HUES6 (cell line): ENCODE measurements around the gene SHANK3.

Experiments used
- H3K27ac ChIP-seq: 2 replicates; pipeline ENCODE4 v1.7.0; 2013; ENCODE audit warnings: low read depth, mild to moderate bottlenecking, low read length, inconsistent platforms
- H3K27me3 ChIP-seq: 2 replicates; pipeline ENCODE4 v1.6.1; 2013; ENCODE audit warnings: low read length; ENCODE audit not compliant: control insufficient read depth, insufficient read depth
- H3K36me3 ChIP-seq: 2 replicates; pipeline ENCODE4 v1.6.1; 2013; ENCODE audit warnings: low read length; ENCODE audit not compliant: control insufficient read depth, insufficient read depth
- H3K4me1 ChIP-seq: 2 replicates; pipeline ENCODE4 v1.6.1; 2013; ENCODE audit warnings: low read length; ENCODE audit not compliant: control insufficient read depth, insufficient read depth
- H3K4me3 ChIP-seq: 2 replicates; pipeline ENCODE4 v1.5.1; 2013; ENCODE audit warnings: low read depth, low read length
- H3K9ac ChIP-seq: one replicate; pipeline ENCODE4 v1.6.1; 2013; ENCODE audit warnings: mild to moderate bottlenecking, low read length
- H3K9me3 ChIP-seq: 2 replicates; pipeline ENCODE4 v1.6.1; 2013; ENCODE audit warnings: low read depth, low read length; ENCODE audit not compliant: control insufficient read depth, insufficient read depth

Gene SHANK3

DNA sequence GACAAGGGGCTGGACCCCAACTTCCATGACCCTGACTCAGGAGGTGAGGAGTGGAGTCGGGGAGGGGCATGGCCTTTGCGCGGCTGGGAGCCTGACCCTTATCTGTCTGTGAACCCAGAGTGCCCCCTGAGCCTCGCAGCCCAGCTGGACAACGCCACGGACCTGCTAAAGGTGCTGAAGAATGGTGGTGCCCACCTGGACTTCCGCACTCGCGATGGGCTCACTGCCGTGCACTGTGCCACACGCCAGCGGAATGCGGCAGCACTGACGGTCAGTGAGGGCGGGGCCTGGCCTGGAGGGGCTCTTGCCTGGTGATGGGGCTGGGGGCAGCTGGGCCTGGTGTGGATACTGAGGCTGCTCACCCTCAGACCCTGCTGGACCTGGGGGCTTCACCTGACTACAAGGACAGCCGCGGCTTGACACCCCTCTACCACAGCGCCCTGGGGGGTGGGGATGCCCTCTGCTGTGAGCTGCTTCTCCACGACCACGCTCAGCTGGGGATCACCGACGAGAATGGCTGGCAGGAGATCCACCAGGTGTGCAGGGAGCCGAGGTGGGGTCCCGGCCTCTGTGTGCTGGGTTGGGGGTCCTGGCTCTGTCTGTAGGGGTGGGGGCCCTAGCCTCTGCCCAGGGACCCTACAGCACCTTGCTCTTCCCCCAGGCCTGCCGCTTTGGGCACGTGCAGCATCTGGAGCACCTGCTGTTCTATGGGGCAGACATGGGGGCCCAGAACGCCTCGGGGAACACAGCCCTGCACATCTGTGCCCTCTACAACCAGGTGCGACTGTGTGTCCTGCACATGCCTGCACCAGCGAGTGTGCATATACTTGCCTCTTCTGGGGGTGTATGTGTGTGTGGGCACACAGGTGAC, 6.3 kb downstream of the SHANK3 start:
- Histone ChIP-seq H3K9me3 (peaks cover 12% of the 10 kb centered on the region; the same call in 1 of the 2 replicates), H3K36me3 (peaks cover 4% of the 10 kb centered on the region; the same call in 1 of the 2 replicates), H3K27me3 (peaks cover 22% of the 10 kb centered on the region), H3K9ac (no peak overlapping the region), H3K27ac (no peak overlapping the region), H3K4me3 (no peak overlapping the region), H3K4me1 (peaks cover 5% of the 10 kb centered on the region; the same call in 1 of the 2 replicates)

DNA sequence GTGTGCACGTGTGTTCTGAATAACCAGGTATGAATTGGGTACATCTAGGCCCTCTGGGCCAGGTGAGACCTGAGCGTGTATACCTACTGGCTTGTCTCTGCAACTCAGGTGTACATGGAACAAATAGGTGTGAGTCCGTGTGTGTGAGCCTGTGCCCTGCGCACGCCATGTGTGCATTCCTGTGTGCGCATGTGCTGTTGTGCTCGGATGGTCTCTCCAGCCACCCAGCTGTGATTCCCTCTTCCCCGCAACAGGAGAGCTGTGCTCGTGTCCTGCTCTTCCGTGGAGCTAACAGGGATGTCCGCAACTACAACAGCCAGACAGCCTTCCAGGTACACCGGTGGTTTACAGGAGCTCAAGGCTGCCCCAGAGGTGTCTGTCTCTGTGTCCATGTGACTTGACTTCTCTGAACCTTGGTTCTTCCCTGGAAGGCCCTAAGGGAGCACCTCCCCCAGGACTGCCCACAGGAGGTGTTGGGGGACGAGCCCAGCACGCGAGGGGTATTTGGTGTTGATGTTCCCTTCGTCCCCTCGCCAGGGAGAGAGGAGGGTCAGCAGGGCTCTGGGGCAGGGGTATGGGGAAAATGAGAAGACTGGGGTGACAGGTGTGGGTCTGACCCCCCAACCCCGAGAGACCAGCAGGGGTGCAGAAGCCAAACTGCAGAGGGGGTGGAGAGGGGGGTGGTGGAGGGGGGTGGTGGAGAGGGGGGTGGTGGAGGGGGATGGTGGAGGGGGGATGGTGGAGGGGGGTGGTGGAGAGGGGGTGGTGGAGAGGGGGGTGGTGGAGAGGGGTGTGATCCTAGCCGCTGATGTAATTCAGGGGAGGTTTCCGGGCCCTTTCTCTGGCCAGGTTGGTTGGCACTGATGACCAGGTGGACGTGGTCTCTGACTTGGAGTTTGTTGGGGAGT, 10.7 kb downstream of the SHANK3 start:
- Histone ChIP-seq H3K9ac (no peak overlapping the region), H3K4me1 (no peaks in the 10 kb centered on the region), H3K36me3 (peaks cover 4% of the 10 kb centered on the region; the same call in 1 of the 2 replicates), H3K27me3 (no peaks in the 10 kb centered on the region), H3K27ac (no peak overlapping the region), H3K9me3 (peaks cover 12% of the 10 kb centered on the region; the same call in 1 of the 2 replicates), H3K4me3 (no peak overlapping the region)

DNA sequence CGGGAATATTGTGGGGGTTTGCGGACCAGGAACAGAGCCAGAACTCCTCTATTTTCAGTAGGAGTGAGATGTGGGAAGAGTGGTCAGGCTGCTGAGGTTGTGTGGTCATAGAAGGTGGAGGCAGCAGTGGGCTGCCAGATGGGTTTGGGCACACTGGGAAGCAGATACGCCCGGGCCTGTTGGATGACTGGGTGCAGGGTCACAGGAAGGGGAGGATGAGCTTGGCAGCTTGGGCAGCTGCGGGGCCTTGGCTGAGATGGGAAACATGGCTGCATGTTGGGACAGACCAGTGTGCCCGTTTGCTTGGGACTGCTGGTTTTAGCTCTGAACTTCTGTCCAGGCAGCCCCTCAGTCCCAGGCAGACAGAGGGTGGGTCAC, 11.4 kb downstream of the SHANK3 start:
- H3K27me3 ChIP-seq = no peaks in the 10 kb centered on the region
- peaks cover 12% of the 10 kb centered on the region; the same call in 1 of the 2 replicates for H3K9me3 ChIP-seq
- H3K27ac ChIP-seq = no peak overlapping the region
- no peak overlapping the region for H3K9ac ChIP-seq
- peaks cover 4% of the 10 kb centered on the region; the same call in 1 of the 2 replicates for H3K36me3 ChIP-seq
- no peaks in the 10 kb centered on the region for H3K4me1 ChIP-seq
- H3K4me3 ChIP-seq = no peak overlapping the region

DNA sequence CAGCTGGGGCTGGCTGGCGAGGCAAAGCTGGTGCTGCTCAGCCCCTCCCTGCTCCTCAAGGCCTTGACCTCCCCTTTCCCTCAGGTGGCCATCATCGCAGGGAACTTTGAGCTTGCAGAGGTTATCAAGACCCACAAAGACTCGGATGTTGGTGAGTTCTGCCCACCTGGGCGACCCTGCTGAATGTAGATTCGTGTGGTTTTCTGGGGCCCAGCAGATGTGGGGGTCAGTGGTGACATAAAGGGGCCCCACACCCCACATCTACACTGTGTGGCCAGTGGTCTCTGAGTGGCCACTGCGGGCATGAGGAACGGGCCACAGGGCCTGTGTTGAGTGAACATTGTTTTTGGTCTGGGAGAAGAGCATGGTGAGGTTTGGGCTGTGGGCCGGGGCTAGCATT, 11.9 kb downstream of the SHANK3 start:
- peaks cover 12% of the 10 kb centered on the region; the same call in 1 of the 2 replicates for H3K9me3 ChIP-seq
- H3K4me3 ChIP-seq = no peak overlapping the region
- no peaks in the 10 kb centered on the region for H3K27me3 ChIP-seq
- H3K36me3 ChIP-seq = peaks cover under 1% of the 10 kb centered on the region; the same call in 1 of the 2 replicates
- no peaks in the 10 kb centered on the region for H3K4me1 ChIP-seq
- no peak overlapping the region for H3K27ac ChIP-seq
- H3K9ac ChIP-seq = no peak overlapping the region

DNA sequence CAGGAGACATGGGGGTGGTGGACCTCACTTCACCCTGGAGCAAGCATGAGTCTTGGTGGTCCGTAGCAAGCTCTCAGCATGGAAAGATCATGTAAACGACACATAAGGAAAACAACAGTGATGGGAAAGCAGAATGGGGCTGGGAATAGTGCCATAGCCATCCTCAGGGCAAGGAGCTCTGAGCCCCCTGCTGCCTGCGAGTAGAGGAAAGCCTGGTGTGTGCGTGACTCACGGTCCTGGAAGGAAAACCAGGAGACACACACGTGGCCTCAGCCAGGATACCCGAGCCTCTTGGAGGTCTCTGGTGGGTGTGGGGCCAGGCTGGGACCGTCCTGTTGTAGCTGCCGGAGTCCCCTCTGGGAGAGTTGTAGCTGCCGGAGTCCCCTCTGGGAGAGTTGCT, 12.4 kb downstream of the SHANK3 start:
- H3K9ac ChIP-seq = no peak overlapping the region
- H3K36me3 ChIP-seq = no peaks in the 10 kb centered on the region
- no peak overlapping the region for H3K4me3 ChIP-seq
- H3K27ac ChIP-seq = no peak overlapping the region
- peaks cover 12% of the 10 kb centered on the region; the same call in 1 of the 2 replicates for H3K9me3 ChIP-seq
- no peaks in the 10 kb centered on the region for H3K4me1 ChIP-seq
- no peaks in the 10 kb centered on the region for H3K27me3 ChIP-seq

DNA sequence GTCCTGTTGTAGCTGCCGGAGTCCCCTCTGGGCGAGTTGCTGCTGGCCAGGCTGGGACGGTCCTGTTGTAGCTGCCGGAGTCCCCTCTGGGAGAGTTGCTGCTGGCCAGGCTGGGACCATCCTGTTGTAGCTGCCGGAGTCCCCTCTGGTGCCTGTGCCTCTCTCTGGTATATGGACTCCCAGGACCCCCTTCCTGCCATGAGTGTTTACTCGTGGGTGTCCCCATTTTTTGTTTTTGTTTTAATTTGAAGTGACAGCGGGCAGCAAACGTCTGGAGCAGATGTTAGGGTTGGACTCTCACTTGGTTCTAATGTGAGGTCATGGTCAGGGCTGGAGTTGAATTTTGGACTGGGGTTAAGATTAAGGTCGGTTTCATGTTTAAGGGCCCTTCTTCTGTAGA, 14.2 kb downstream of the SHANK3 start:
- Histone ChIP-seq H3K36me3 (no peaks in the 10 kb centered on the region), H3K27ac (no peak overlapping the region), H3K9me3 (0 out of 2 replicates have a peak, but pooled peaks cover 5% of the 10 kb centered on the region), H3K4me3 (no peak overlapping the region), H3K9ac (no peak overlapping the region), H3K27me3 (no peaks in the 10 kb centered on the region), H3K4me1 (no peaks in the 10 kb centered on the region)

DNA sequence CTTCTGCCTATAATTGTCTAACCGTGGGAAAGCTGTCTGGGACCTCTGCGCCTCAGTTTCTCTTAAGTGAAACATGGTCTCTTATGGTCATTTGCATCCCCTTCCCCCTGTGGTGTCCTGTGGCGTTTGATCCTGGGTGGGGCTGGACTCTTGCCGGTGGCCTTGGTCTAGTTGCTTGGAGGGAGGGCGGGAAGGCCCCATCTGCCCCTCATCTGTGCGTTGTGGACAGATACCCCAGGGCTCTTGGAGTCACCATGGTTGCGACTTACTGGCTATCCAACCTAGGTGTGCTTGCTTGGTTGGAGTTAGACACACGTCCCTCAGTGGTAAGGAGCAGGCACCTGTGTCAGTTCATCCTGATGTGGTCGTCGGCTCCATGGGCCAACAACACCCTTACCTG, 15.2 kb downstream of the SHANK3 start:
- no peak overlapping the region for H3K27ac ChIP-seq
- 0 out of 2 replicates have a peak, but pooled peaks cover 5% of the 10 kb centered on the region for H3K9me3 ChIP-seq
- H3K4me3 ChIP-seq = no peak overlapping the region
- no peaks in the 10 kb centered on the region for H3K27me3 ChIP-seq
- no peak overlapping the region for H3K9ac ChIP-seq
- H3K36me3 ChIP-seq = no peaks in the 10 kb centered on the region
- H3K4me1 ChIP-seq = no peaks in the 10 kb centered on the region

DNA sequence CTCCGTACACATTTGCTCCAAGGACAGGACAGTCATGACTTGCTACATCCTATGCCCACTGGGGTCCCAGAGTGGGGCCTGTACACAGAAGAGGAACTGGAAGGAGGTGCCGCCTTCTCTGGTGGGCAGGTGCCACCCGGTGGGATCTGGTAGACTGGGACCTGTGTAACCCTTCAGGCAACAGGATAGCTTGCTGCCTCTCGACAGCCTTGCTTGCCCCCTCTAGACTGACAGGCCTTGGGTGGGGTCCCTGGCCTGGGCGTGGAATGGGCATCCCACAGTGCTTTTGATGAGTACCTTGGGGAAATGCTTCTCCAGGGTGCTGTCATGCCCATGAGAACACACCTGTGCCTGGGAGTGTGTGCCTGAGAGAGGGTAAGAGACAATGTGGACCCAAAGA, 15.8 kb downstream of the SHANK3 start:
- Histone ChIP-seq H3K4me3 (no peak overlapping the region), H3K27me3 (no peaks in the 10 kb centered on the region), H3K4me1 (no peaks in the 10 kb centered on the region), H3K9ac (no peak overlapping the region), H3K9me3 (0 out of 2 replicates have a peak, but pooled peaks cover under 1% of the 10 kb centered on the region), H3K27ac (no peak overlapping the region), H3K36me3 (no peaks in the 10 kb centered on the region)

DNA sequence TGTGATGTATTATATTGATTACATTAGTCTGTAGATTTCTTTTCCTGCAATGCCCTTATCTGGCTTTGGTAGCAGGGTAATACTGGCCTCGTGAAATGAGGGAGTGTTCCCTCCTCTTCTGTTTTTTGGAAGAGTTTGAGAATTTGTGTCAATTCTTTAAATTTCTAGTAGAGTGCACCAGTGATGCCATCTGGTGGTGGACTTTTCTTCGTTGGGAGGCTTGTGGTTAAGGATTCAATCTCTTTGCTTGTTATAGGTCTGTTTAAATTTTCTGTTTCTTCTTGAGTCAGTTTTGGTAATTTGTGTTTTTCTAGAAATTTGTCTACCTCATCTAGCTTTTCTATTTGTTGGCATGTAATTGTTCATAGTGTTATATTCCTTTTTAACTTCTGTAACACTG, 18.9 kb downstream of the SHANK3 start:
- Histone ChIP-seq H3K27me3 (peaks cover 13% of the 10 kb centered on the region), H3K27ac (no peak overlapping the region), H3K9ac (no peak overlapping the region), H3K4me3 (no peak overlapping the region), H3K36me3 (no peaks in the 10 kb centered on the region), H3K9me3 (no peaks in the 10 kb centered on the region), H3K4me1 (no peaks in the 10 kb centered on the region)

DNA sequence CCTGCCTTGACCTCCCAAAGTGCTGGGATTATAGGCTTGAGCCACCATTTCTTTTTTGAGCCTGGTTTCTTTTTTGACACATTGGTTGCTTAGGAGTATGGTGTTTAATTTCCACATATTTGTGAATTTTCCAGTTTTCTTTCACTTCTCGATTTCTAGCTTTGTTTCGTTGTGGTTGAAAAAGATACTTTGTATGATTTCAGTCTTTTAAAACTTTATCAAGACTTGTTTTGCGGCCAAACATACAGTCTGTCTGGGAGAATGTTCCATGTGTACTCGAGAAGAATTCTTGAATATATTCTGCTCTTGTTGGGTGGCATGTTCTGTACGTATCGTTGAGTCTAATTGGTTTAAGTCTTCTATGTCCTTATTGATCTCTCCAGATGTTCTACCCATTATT, 20.8 kb downstream of the SHANK3 start:
- H3K36me3 ChIP-seq = no peaks in the 10 kb centered on the region
- H3K27me3 ChIP-seq = peaks cover 28% of the 10 kb centered on the region
- H3K27ac ChIP-seq = no peak overlapping the region
- H3K4me3 ChIP-seq = no peak overlapping the region
- H3K9me3 ChIP-seq = no peaks in the 10 kb centered on the region
- no peak overlapping the region for H3K9ac ChIP-seq
- H3K4me1 ChIP-seq = no peaks in the 10 kb centered on the region
